ENCODE results near the gene TAF15. TPM values are rescaled to one million over a fixed set of nuclear protein-coding genes. Genes with fewer than 3 reads are reported as not detected.

The TAF15 gene
- polyA plus RNA-seq, 2 donors: 89.5 to 110 TPM

DNA sequence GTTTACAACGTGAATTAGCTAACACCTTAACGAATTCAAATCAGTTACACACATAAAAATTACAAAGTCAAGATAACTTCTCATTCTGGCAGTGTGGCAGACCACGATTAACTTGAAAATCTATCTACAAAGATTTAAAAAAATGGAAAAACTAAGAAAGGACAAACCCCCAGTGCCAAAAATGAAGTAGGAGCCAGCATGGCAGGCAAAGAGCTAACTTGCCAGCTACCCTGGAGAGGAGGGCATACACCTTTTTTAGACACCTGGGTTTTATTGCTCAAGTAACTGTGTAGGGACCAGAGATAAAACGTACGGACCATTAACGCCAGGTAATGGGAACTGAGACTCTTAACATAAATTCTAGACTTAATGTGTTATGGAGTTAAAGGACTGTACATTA lies 2.5 kb downstream of the TAF15 start:
- WGBS, 2 donors: 77 to 80% methylated on average over 6 of the region's 6 CpGs
- Histone ChIP-seq H3K36me3 (ENCODE audit: control insufficient read depth in 2 of 2, insufficient read depth in 2 of 2, low read length in 1 of 2) (no peaks in the 10 kb centered on the region), H3K27me3 (ENCODE audit: control insufficient read depth in 1 of 2, insufficient read depth in 2 of 2, low read length in 2 of 2) (no peaks in the 10 kb centered on the region), H3K27ac (ENCODE audit: low read depth in 2 of 2, low read length in 1 of 2) (no peak overlapping the region), H3K9me3 (ENCODE audit: control insufficient read depth in 2 of 2, insufficient read depth in 1 of 2, low read depth in 1 of 2, low read length in 1 of 2) (no peaks in the 10 kb centered on the region), H3K4me1 (ENCODE audit: control insufficient read depth in 2 of 2, insufficient read depth in 2 of 2, low read length in 1 of 2) (peaks cover 0 to under 1% of the 10 kb centered on the region in 2 donors), H3K4me3 (ENCODE audit: low read depth in 1 of 2, low read length in 2 of 2) (no peak overlapping the region)

DNA sequence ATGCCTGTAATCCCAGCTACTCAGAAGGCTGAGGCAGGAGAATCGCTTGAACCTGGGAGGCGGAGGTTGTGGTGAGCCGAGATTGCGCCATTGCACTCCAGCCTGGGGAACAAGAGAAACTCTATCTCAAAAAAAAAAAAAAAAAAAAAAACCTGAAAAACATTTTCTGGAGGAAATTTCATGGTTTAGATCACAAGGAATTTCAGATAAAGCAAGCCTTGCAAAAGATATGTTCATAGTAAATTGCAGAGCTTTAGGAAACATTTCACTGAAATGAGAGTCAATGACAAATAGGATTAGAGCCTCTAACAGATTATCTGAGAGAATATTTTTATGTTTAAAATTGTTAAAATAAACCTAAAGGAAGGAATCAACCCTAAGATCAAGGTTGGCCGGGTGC lies 3.2 kb downstream of the TAF15 start:
- Histone ChIP-seq H3K4me3 (ENCODE audit: low read depth in 1 of 2, low read length in 2 of 2) (no peak overlapping the region), H3K27me3 (ENCODE audit: control insufficient read depth in 1 of 2, insufficient read depth in 2 of 2, low read length in 2 of 2) (no peaks in the 10 kb centered on the region), H3K27ac (ENCODE audit: low read depth in 2 of 2, low read length in 1 of 2) (no peak overlapping the region), H3K36me3 (ENCODE audit: control insufficient read depth in 2 of 2, insufficient read depth in 2 of 2, low read length in 1 of 2) (no peaks in the 10 kb centered on the region), H3K4me1 (ENCODE audit: control insufficient read depth in 2 of 2, insufficient read depth in 2 of 2, low read length in 1 of 2) (peaks cover 0 to 3% of the 10 kb centered on the region in 2 donors), H3K9me3 (ENCODE audit: control insufficient read depth in 2 of 2, insufficient read depth in 1 of 2, low read depth in 1 of 2, low read length in 1 of 2) (no peaks in the 10 kb centered on the region)
- 87 to 92% methylated on average over 5 of the region's 5 CpGs for WGBS, 2 donors

- no peaks in the 10 kb centered on the region for H3K9me3 ChIP-seq (ENCODE audit: control insufficient read depth in 2 of 2, insufficient read depth in 1 of 2, low read depth in 1 of 2, low read length in 1 of 2)
- 83 to 85% methylated on average over 5 of the region's 5 CpGs for WGBS, 2 donors
- H3K4me3 ChIP-seq (ENCODE audit: low read depth in 1 of 2, low read length in 2 of 2): no peak overlapping the region
- H3K36me3 ChIP-seq (ENCODE audit: control insufficient read depth in 2 of 2, insufficient read depth in 2 of 2, low read length in 1 of 2): peaks cover 0 to 3% of the 10 kb centered on the region in 2 donors
- peaks cover 0 to 3% of the 10 kb centered on the region in 2 donors for H3K4me1 ChIP-seq (ENCODE audit: control insufficient read depth in 2 of 2, insufficient read depth in 2 of 2, low read length in 1 of 2)
- no peaks in the 10 kb centered on the region for H3K27me3 ChIP-seq (ENCODE audit: control insufficient read depth in 1 of 2, insufficient read depth in 2 of 2, low read length in 2 of 2)
- H3K27ac ChIP-seq (ENCODE audit: low read depth in 2 of 2, low read length in 1 of 2): no peak overlapping the region
These were observed 7.4 kb downstream of the TAF15 start for GRCh38 chr17:35816723-35817122.

DNA sequence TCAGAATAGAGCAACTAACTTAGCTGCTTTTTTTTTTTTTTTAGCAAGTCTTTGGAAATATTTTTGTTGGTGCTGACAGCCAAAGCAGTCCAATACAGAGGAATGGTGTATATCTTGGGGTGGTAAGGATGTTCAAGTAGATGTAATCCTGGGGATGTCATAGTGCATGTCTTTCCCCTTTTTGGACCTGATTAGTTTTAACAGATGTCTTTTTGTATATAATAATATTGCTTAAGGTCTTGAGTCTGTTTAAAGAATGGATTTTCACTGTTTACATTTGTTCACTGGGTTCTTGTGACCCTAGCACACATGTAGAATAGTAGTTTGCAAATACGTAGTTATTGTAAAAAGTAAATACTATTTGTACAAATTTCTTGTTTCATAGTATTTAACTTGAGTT lies 7.9 kb downstream of the TAF15 start:
- no peak overlapping the region for H3K4me3 ChIP-seq (ENCODE audit: low read depth in 1 of 2, low read length in 2 of 2)
- no peak overlapping the region for H3K27ac ChIP-seq (ENCODE audit: low read depth in 2 of 2, low read length in 1 of 2)
- H3K4me1 ChIP-seq (ENCODE audit: control insufficient read depth in 2 of 2, insufficient read depth in 2 of 2, low read length in 1 of 2): peaks cover 0 to 3% of the 10 kb centered on the region in 2 donors
- H3K9me3 ChIP-seq (ENCODE audit: control insufficient read depth in 2 of 2, insufficient read depth in 1 of 2, low read depth in 1 of 2, low read length in 1 of 2): no peaks in the 10 kb centered on the region
- peaks cover 0 to 3% of the 10 kb centered on the region in 2 donors for H3K36me3 ChIP-seq (ENCODE audit: control insufficient read depth in 2 of 2, insufficient read depth in 2 of 2, low read length in 1 of 2)
- no peaks in the 10 kb centered on the region for H3K27me3 ChIP-seq (ENCODE audit: control insufficient read depth in 1 of 2, insufficient read depth in 2 of 2, low read length in 2 of 2)
- 63 to 70% methylated on average over 1 of the region's 1 CpG for WGBS, 2 donors

- peaks cover 0 to 3% of the 10 kb centered on the region in 2 donors for H3K4me1 ChIP-seq (ENCODE audit: control insufficient read depth in 2 of 2, insufficient read depth in 2 of 2, low read length in 1 of 2)
- no peaks in the 10 kb centered on the region for H3K27me3 ChIP-seq (ENCODE audit: control insufficient read depth in 1 of 2, insufficient read depth in 2 of 2, low read length in 2 of 2)
- no peak overlapping the region for H3K27ac ChIP-seq (ENCODE audit: low read depth in 2 of 2, low read length in 1 of 2)
- H3K4me3 ChIP-seq (ENCODE audit: low read depth in 1 of 2, low read length in 2 of 2): no peak overlapping the region
- WGBS, 2 donors: 53 to 72% methylated on average over 1 of the region's 1 CpG
- H3K9me3 ChIP-seq (ENCODE audit: control insufficient read depth in 2 of 2, insufficient read depth in 1 of 2, low read depth in 1 of 2, low read length in 1 of 2): no peaks in the 10 kb centered on the region
- H3K36me3 ChIP-seq (ENCODE audit: control insufficient read depth in 2 of 2, insufficient read depth in 2 of 2, low read length in 1 of 2): peaks cover 0 to 6% of the 10 kb centered on the region in 2 donors
These were observed 10.2 kb downstream of the TAF15 start for GRCh38 chr17:35819455-35819854.

DNA sequence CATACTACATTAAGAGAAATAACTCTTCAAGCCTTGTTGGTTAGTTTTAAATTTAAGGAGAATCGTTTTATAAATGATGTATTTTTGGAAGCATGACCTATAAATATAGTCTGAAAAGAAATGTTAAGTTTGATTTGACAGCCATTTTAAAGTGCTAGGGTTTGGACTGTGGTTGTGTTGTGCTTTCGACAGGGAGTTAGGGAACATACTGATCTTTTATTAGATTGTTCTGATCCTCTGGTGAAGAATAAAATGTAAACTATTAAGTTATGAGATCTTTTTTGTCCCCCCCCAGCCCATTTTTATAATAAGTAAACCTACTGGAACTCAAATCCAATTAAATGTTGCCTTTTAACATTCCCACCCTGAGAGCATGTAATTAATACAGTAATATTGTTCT lies 12.0 kb downstream of the TAF15 start:
- Histone ChIP-seq H3K36me3 (ENCODE audit: control insufficient read depth in 2 of 2, insufficient read depth in 2 of 2, low read length in 1 of 2) (peaks cover 0 to 6% of the 10 kb centered on the region in 2 donors), H3K27me3 (ENCODE audit: control insufficient read depth in 1 of 2, insufficient read depth in 2 of 2, low read length in 2 of 2) (no peaks in the 10 kb centered on the region), H3K27ac (ENCODE audit: low read depth in 2 of 2, low read length in 1 of 2) (no peak overlapping the region), H3K9me3 (ENCODE audit: control insufficient read depth in 2 of 2, insufficient read depth in 1 of 2, low read depth in 1 of 2, low read length in 1 of 2) (no peaks in the 10 kb centered on the region), H3K4me1 (ENCODE audit: control insufficient read depth in 2 of 2, insufficient read depth in 2 of 2, low read length in 1 of 2) (peaks cover 0 to 3% of the 10 kb centered on the region in 2 donors), H3K4me3 (ENCODE audit: low read depth in 1 of 2, low read length in 2 of 2) (no peak overlapping the region)
- 81 to 85% methylated on average over 2 of the region's 2 CpGs for WGBS, 2 donors

- H3K9me3 ChIP-seq (ENCODE audit: control insufficient read depth in 2 of 2, insufficient read depth in 1 of 2, low read depth in 1 of 2, low read length in 1 of 2): no peaks in the 10 kb centered on the region
- no peaks in the 10 kb centered on the region for H3K27me3 ChIP-seq (ENCODE audit: control insufficient read depth in 1 of 2, insufficient read depth in 2 of 2, low read length in 2 of 2)
- H3K4me3 ChIP-seq (ENCODE audit: low read depth in 1 of 2, low read length in 2 of 2): no peak overlapping the region
- WGBS, 2 donors: 92 to 100% methylated on average over 1 of the region's 1 CpG
- H3K27ac ChIP-seq (ENCODE audit: low read depth in 2 of 2, low read length in 1 of 2): no peak overlapping the region
- no peaks in the 10 kb centered on the region for H3K4me1 ChIP-seq (ENCODE audit: control insufficient read depth in 2 of 2, insufficient read depth in 2 of 2, low read length in 1 of 2)
- peaks cover 0 to 3% of the 10 kb centered on the region in 2 donors for H3K36me3 ChIP-seq (ENCODE audit: control insufficient read depth in 2 of 2, insufficient read depth in 2 of 2, low read length in 1 of 2)
These were observed 15.9 kb downstream of the TAF15 start for GRCh38 chr17:35825206-35825605.

DNA sequence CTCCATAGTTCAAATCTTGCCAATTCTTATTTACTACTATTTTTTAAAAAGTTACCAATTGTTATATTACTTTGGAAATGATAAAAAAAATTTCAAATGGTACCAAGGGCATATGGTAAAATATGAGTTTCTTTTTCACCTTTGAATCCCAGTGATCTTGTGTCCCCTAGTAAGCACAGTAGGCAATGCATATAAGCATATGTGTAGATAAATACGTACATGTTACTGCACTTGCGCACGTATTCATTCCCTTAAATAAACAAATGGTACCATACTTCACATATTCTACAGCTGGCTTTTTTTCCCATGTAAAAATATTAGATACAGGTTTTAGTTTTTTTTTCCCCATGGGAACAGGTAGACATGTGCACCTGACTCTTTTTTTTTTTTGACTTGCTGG lies 31.8 kb downstream of the TAF15 start:
- 76 to 79% methylated on average over 3 of the region's 3 CpGs for WGBS, 2 donors
- Histone ChIP-seq H3K4me1 (ENCODE audit: control insufficient read depth in 2 of 2, insufficient read depth in 2 of 2, low read length in 1 of 2) (no peaks in the 10 kb centered on the region), H3K36me3 (ENCODE audit: control insufficient read depth in 2 of 2, insufficient read depth in 2 of 2, low read length in 1 of 2) (peaks cover 23 to 25% of the 10 kb centered on the region in 2 donors)

DNA sequence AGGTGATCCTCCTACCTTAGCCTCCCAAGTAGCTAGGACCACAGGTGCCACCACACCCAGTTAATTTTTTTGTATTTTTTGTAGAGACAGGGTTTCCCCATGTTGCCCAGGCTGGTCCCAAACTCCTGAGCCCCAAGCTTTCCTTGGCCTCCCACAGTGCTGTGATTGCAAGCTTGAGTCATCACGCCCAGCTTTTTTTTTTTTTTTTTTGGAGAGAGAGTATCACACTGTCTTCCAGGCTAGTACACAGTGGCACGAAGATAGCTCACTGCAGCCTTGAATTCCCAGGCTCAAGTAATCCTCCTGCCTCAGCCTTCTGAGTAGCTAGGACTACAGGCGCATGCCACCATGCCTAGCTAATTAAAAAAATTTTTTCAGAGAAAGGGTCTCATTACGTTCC lies 32.2 kb downstream of the TAF15 start:
- H3K4me1 ChIP-seq (ENCODE audit: control insufficient read depth in 2 of 2, insufficient read depth in 2 of 2, low read length in 1 of 2): no peaks in the 10 kb centered on the region
- H3K36me3 ChIP-seq (ENCODE audit: control insufficient read depth in 2 of 2, insufficient read depth in 2 of 2, low read length in 1 of 2): peaks cover 23 to 25% of the 10 kb centered on the region in 2 donors
- no peak overlapping the region for H3K27ac ChIP-seq (ENCODE audit: low read depth in 2 of 2, low read length in 1 of 2)
- H3K9me3 ChIP-seq (ENCODE audit: control insufficient read depth in 2 of 2, insufficient read depth in 1 of 2, low read depth in 1 of 2, low read length in 1 of 2): no peaks in the 10 kb centered on the region
- H3K27me3 ChIP-seq (ENCODE audit: control insufficient read depth in 1 of 2, insufficient read depth in 2 of 2, low read length in 2 of 2): no peaks in the 10 kb centered on the region
- WGBS, 2 donors: 89% methylated on average over 4 of the region's 4 CpGs
- H3K4me3 ChIP-seq (ENCODE audit: low read depth in 1 of 2, low read length in 2 of 2): no peak overlapping the region

More for the DNA sequence above, 31.8 kb downstream of the TAF15 start:
- Histone ChIP-seq H3K4me3 (ENCODE audit: low read depth in 1 of 2, low read length in 2 of 2) (no peak overlapping the region), H3K9me3 (ENCODE audit: control insufficient read depth in 2 of 2, insufficient read depth in 1 of 2, low read depth in 1 of 2, low read length in 1 of 2) (no peaks in the 10 kb centered on the region), H3K27ac (ENCODE audit: low read depth in 2 of 2, low read length in 1 of 2) (no peak overlapping the region), H3K27me3 (ENCODE audit: control insufficient read depth in 1 of 2, insufficient read depth in 2 of 2, low read length in 2 of 2) (no peaks in the 10 kb centered on the region)

GRCh38 chr17:35842239-35842638 lies 33.0 kb downstream of the TAF15 start:
- Histone ChIP-seq H3K27me3 (ENCODE audit: control insufficient read depth in 1 of 2, insufficient read depth in 2 of 2, low read length in 2 of 2) (no peaks in the 10 kb centered on the region), H3K27ac (ENCODE audit: low read depth in 2 of 2, low read length in 1 of 2) (no peak overlapping the region), H3K4me3 (ENCODE audit: low read depth in 1 of 2, low read length in 2 of 2) (no peak overlapping the region), H3K4me1 (ENCODE audit: control insufficient read depth in 2 of 2, insufficient read depth in 2 of 2, low read length in 1 of 2) (no peaks in the 10 kb centered on the region), H3K9me3 (ENCODE audit: control insufficient read depth in 2 of 2, insufficient read depth in 1 of 2, low read depth in 1 of 2, low read length in 1 of 2) (no peaks in the 10 kb centered on the region), H3K36me3 (ENCODE audit: control insufficient read depth in 2 of 2, insufficient read depth in 2 of 2, low read length in 1 of 2) (peaks cover 21 to 23% of the 10 kb centered on the region in 2 donors)
- WGBS, 2 donors: 98 to 99% methylated on average over 5 of the region's 5 CpGs

All from esophagus (tissue), 2 donors.